HepG2 (cell line): ENCODE results near the gene SIT1. TPM values are rescaled to one million over a fixed set of nuclear protein-coding genes. Genes with fewer than 3 reads are reported as not detected.
A peak's percentile ranks its signal among the peaks of the same experiment; 100 is the strongest.

Experiments
- AGO1 ChIP-seq: fragments of 200-400 bp; formaldehyde crosslinking; IDR thresholded peaks from 2 replicates; pipeline ENCODE4 v1.6.1; 2017; ENCODE audit warnings: mild to moderate bottlenecking, low read depth, low read length, moderate library complexity; ENCODE audit not compliant: poor library complexity, severe bottlenecking
- DNMT1 ChIP-seq: sonication (generic); formaldehyde crosslinking; IDR thresholded peaks from 2 replicates; pipeline ENCODE4 v1.5.1; 2020; ENCODE audit warnings: mild to moderate bottlenecking, missing genetic modification reagents
- EHMT2 ChIP-seq: fragments of 200-600 bp; sonication (generic); IDR thresholded peaks from 2 replicates; pipeline ENCODE4 v1.7.0; 2017; ENCODE audit warnings: antibody characterized with exemption, low read depth, low read length, borderline replicate concordance
- NFE2 ChIP-seq: sonication (generic); formaldehyde crosslinking; IDR thresholded peaks from 2 replicates; pipeline ENCODE4 v1.4.0; 2020; ENCODE audit warnings: missing genetic modification reagents
- NFYB ChIP-seq: sonication (generic); formaldehyde crosslinking; IDR thresholded peaks from 2 replicates; pipeline ENCODE4 v1.4.0; 2020; ENCODE audit warnings: missing genetic modification reagents
- PAF1 ChIP-seq: IDR thresholded peaks from 2 replicates; pipeline ENCODE4 v1.6.1; 2016; ENCODE audit warnings: missing genetic modification reagents, missing compliant biosample characterization
- TCF7 ChIP-seq: sonication (generic); IDR thresholded peaks from 2 replicates; pipeline ENCODE4 v1.6.1; 2016; ENCODE audit warnings: antibody characterized with exemption, low read depth
- XRCC5 ChIP-seq: fragments of 200-400 bp; formaldehyde crosslinking; optimal IDR thresholded peaks from 2 replicates; pipeline ENCODE3; 2017; ENCODE audit warnings: mild to moderate bottlenecking, low read length
- ZBTB21 ChIP-seq: sonication (generic); formaldehyde crosslinking; IDR thresholded peaks from 2 replicates; pipeline ENCODE4 v1.4.0; 2020; ENCODE audit warnings: missing genetic modification reagents
- ZFP41 ChIP-seq: sonication (generic); formaldehyde crosslinking; IDR thresholded peaks from 2 replicates; pipeline ENCODE4 v1.4.0; 2020; ENCODE audit warnings: mild to moderate bottlenecking, missing genetic modification reagents, borderline replicate concordance
- ZNF12 ChIP-seq: sonication (generic); formaldehyde crosslinking; IDR thresholded peaks from 2 replicates; pipeline ENCODE4 v1.5.0; 2020; ENCODE audit warnings: missing genetic modification reagents
- ZNF124 ChIP-seq: sonication (generic); formaldehyde crosslinking; IDR thresholded peaks from 2 replicates; pipeline ENCODE4 v1.4.0; 2020; ENCODE audit warnings: missing genetic modification reagents
- ZNF350 ChIP-seq: sonication (generic); formaldehyde crosslinking; IDR thresholded peaks from 2 replicates; pipeline ENCODE4 v1.4.0; 2020; ENCODE audit warnings: mild to moderate bottlenecking, low read depth, missing genetic modification reagents, borderline replicate concordance
- ZNF354B ChIP-seq: sonication (generic); formaldehyde crosslinking; IDR thresholded peaks from 2 replicates; pipeline ENCODE4 v1.8.0; 2022; ENCODE audit warnings: mild to moderate bottlenecking, missing genetic modification reagents
- ZNF468 ChIP-seq: sonication (generic); formaldehyde crosslinking; IDR thresholded peaks from 2 replicates; pipeline ENCODE4 v1.8.0; 2022; ENCODE audit warnings: mild to moderate bottlenecking, moderate library complexity, missing genetic modification reagents
- ZNF768 ChIP-seq: sonication (generic); formaldehyde crosslinking; IDR thresholded peaks from 2 replicates; pipeline ENCODE4 v1.4.0; 2020; ENCODE audit warnings: missing genetic modification reagents
- ZNF790 ChIP-seq: sonication (generic); formaldehyde crosslinking; IDR thresholded peaks from 2 replicates; pipeline ENCODE4 v1.8.0; 2022; ENCODE audit warnings: missing genetic modification reagents, mild to moderate bottlenecking, borderline replicate concordance
- ZSCAN9 ChIP-seq: IDR thresholded peaks from 2 replicates; pipeline ENCODE4 v1.6.1; 2016; ENCODE audit warnings: borderline replicate concordance
- polyA plus RNA-seq, 8 experiments: library from polyadenylated mRNA; depleted of rRNA in 3 of 8; stranded (reverse) in 7 of 8; unstranded in 1 of 8; fragments of >200 nt; fragmentation: Illumina TruSeq in 4 of 8; extraction: Trizol in 4 of 8; gene quantifications; 2 replicates each; pipeline versions ENCODE4 v1.2.1 to v1.2.3, GENCODE V29; 2011 to 2016; ENCODE audit warnings: low read depth in 4 of 8, missing spikeins in 1 of 8, mixed read lengths in 1 of 8; ENCODE audit not compliant: insufficient read depth in 1 of 8
- total RNA-seq, 5 experiments: library from RNA; depleted of rRNA; stranded (reverse); fragments of >200 nt; fragmentation: Illumina TruSeq; extraction: Trizol; gene quantifications; 2 replicates each; pipeline ENCODE4 v1.2.3, GENCODE V29; 2016; ENCODE audit warnings: low read depth in 1 of 5
- TF ChIP-seq, protein P1 (sequence below): sonication (generic); formaldehyde crosslinking; IDR thresholded peaks from 2 replicates; pipeline ENCODE4 v1.9.0; 2021; ENCODE audit warnings: missing genetic modification reagents, borderline replicate concordance
- TF ChIP-seq, protein P2 (sequence below): sonication (generic); formaldehyde crosslinking; IDR thresholded peaks from 2 replicates; pipeline ENCODE4 v1.4.0; 2020; ENCODE audit warnings: missing genetic modification reagents, borderline replicate concordance
- TF ChIP-seq, protein P3 (sequence below): sonication (generic); formaldehyde crosslinking; IDR thresholded peaks from 2 replicates; pipeline ENCODE4 v1.4.0; 2020; ENCODE audit warnings: missing genetic modification reagents

Gene SIT1
- total and polyA plus RNA-seq, 2 of the 13 experiments (the other 11 are each of a cell fraction or from before 2014, with no cell fraction given): 0.09 to 6.7 TPM

DNA sequence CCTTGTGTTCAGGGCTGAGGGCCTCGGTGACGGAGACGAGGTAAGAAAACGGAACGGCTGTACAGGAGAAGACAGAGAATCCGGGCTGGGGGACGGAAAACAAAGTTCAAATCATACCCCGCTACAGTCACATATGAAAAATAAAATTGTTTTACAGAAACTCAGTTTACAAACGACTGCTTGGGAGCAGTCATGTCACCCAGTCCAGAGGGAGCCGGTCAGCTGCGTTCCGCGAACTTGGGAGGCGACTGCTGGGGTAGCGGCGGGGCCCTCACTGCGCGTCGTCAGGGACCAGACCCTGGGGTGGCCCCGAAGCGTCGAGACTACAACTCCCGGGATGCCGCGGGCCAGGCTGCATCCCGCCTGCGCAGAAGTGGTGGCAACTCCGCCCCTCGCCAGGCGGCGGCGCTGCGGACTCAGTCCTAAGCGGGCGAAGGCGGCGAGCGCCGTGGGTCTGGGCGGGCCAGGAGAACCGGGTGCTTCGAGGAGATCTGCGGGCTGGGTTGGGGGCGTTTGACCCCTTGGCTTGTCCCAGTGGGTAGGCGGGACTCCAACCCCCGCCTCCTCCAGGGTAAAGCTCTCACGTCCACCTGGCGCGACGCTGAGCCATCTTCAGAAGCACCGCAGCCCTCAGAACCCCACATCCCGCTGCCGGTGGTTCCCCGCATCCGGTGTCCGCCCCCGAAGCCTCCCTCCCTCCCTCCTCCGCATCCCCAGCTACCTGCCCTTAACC is 4.0 kb downstream of the SIT1 start (continued):
- no peak for TF ChIP-seq ZBTB21
- TF ChIP-seq, protein P1, sequence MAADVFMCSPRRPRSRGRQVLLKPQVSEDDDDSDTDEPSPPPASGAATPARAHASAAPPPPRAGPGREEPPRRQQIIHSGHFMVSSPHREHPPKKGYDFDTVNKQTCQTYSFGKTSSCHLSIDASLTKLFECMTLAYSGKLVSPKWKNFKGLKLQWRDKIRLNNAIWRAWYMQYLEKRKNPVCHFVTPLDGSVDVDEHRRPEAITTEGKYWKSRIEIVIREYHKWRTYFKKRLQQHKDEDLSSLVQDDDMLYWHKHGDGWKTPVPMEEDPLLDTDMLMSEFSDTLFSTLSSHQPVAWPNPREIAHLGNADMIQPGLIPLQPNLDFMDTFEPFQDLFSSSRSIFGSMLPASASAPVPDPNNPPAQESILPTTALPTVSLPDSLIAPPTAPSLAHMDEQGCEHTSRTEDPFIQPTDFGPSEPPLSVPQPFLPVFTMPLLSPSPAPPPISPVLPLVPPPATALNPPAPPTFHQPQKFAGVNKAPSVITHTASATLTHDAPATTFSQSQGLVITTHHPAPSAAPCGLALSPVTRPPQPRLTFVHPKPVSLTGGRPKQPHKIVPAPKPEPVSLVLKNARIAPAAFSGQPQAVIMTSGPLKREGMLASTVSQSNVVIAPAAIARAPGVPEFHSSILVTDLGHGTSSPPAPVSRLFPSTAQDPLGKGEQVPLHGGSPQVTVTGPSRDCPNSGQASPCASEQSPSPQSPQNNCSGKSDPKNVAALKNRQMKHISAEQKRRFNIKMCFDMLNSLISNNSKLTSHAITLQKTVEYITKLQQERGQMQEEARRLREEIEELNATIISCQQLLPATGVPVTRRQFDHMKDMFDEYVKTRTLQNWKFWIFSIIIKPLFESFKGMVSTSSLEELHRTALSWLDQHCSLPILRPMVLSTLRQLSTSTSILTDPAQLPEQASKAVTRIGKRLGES (CRISPR knock-in tag): no peak
- TF ChIP-seq ZNF354B: no peak
- TF ChIP-seq ZNF468 (CRISPR knock-in tag): no peak
- no peak for TF ChIP-seq ZSCAN9
- peak; percentile 56; the same call in 1 of the 2 replicates for TF ChIP-seq ZNF350 (CRISPR knock-in tag)
- TF ChIP-seq XRCC5: peak; percentile 34
- TF ChIP-seq, protein P2, sequence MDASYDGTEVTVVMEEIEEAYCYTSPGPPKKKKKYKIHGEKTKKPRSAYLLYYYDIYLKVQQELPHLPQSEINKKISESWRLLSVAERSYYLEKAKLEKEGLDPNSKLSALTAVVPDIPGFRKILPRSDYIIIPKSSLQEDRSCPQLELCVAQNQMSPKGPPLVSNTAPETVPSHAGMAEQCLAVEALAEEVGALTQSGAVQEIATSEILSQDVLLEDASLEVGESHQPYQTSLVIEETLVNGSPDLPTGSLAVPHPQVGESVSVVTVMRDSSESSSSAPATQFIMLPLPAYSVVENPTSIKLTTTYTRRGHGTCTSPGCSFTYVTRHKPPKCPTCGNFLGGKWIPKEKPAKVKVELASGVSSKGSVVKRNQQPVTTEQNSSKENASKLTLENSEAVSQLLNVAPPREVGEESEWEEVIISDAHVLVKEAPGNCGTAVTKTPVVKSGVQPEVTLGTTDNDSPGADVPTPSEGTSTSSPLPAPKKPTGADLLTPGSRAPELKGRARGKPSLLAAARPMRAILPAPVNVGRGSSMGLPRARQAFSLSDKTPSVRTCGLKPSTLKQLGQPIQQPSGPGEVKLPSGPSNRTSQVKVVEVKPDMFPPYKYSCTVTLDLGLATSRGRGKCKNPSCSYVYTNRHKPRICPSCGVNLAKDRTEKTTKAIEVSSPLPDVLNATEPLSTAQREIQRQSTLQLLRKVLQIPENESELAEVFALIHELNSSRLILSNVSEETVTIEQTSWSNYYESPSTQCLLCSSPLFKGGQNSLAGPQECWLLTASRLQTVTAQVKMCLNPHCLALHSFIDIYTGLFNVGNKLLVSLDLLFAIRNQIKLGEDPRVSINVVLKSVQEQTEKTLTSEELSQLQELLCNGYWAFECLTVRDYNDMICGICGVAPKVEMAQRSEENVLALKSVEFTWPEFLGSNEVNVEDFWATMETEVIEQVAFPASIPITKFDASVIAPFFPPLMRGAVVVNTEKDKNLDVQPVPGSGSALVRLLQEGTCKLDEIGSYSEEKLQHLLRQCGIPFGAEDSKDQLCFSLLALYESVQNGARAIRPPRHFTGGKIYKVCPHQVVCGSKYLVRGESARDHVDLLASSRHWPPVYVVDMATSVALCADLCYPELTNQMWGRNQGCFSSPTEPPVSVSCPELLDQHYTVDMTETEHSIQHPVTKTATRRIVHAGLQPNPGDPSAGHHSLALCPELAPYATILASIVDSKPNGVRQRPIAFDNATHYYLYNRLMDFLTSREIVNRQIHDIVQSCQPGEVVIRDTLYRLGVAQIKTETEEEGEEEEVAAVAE: no peak; the same call in 1 of the 2 replicates
- no peak for TF ChIP-seq EHMT2
- no peak for TF ChIP-seq NFE2 (CRISPR knock-in tag)
- TF ChIP-seq, protein P3, sequence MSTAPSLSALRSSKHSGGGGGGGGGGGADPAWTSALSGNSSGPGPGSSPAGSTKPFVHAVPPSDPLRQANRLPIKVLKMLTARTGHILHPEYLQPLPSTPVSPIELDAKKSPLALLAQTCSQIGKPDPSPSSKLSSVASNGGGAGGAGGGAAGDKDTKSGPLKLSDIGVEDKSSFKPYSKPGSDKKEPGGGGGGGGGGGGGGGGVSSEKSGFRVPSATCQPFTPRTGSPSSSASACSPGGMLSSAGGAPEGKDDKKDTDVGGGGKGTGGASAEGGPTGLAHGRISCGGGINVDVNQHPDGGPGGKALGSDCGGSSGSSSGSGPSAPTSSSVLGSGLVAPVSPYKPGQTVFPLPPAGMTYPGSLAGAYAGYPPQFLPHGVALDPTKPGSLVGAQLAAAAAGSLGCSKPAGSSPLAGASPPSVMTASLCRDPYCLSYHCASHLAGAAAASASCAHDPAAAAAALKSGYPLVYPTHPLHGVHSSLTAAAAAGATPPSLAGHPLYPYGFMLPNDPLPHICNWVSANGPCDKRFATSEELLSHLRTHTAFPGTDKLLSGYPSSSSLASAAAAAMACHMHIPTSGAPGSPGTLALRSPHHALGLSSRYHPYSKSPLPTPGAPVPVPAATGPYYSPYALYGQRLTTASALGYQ (CRISPR knock-in tag): peak; percentile 77; the same call in 1 of the 2 replicates
- TF ChIP-seq ZNF768: peak; percentile 59; the same call in 1 of the 2 replicates
- 0 out of 2 replicates have a peak, but pooled peaks have one; percentile 35 for TF ChIP-seq ZNF124
- TF ChIP-seq TCF7: no peak
- no peak for TF ChIP-seq PAF1 (CRISPR knock-in tag)
- no peak; the same call in 1 of the 2 replicates for TF ChIP-seq ZNF12 (CRISPR knock-in tag)
- TF ChIP-seq ZNF790 (CRISPR knock-in tag): 0 out of 2 replicates have a peak, but pooled peaks have one; percentile 62
- no peak for TF ChIP-seq NFYB (CRISPR knock-in tag)
- TF ChIP-seq AGO1: no peak
- TF ChIP-seq DNMT1 (CRISPR knock-in tag): 0 out of 2 replicates have a peak, but pooled peaks have one; percentile 32
- TF ChIP-seq ZFP41 (CRISPR knock-in tag): 0 out of 2 replicates have a peak, but pooled peaks have one; percentile 41
